ENCODE measurements around the gene ADGRA3. TPM values are rescaled to one million over a fixed set of nuclear protein-coding genes. Genes with fewer than 3 reads are reported as not detected.

Gene ADGRA3
- total RNA-seq, 1 donor from 2014 or later: 20.1 TPM

- Mint-ChIP-seq H3K27ac (ENCODE audit: unreplicated experiment) (no peak overlapping the region), H3K27me3 (ENCODE audit: unreplicated experiment) (no peaks in the 10 kb centered on the region), H3K9me3 (ENCODE audit: unreplicated experiment) (no peaks in the 10 kb centered on the region), H3K4me3 (ENCODE audit: unreplicated experiment) (no peak overlapping the region), H3K4me1 (ENCODE audit: unreplicated experiment) (peaks cover 9% of the 10 kb centered on the region), H3K36me3 (ENCODE audit: low read depth, unreplicated experiment) (no peaks in the 10 kb centered on the region)
- no peak for DNase-seq (ENCODE audit: low spot score)
- TF ChIP-seq CTCF (IDR thresholded peaks at IDR 0.05; ENCODE audit: unreplicated experiment): no peak
Observed at GRCh38 chr4:22457348-22457747, 58.5 kb downstream of the ADGRA3 start.

- no peak for DNase-seq (ENCODE audit: low spot score)
- H3K27ac Mint-ChIP-seq (ENCODE audit: unreplicated experiment): no peak overlapping the region
- H3K36me3 Mint-ChIP-seq (ENCODE audit: low read depth, unreplicated experiment): no peaks in the 10 kb centered on the region
- no peak for TF ChIP-seq CTCF (IDR thresholded peaks at IDR 0.05; ENCODE audit: unreplicated experiment)
- no peaks in the 10 kb centered on the region for H3K27me3 Mint-ChIP-seq (ENCODE audit: unreplicated experiment)
- H3K9me3 Mint-ChIP-seq (ENCODE audit: unreplicated experiment): no peaks in the 10 kb centered on the region
- H3K4me3 Mint-ChIP-seq (ENCODE audit: unreplicated experiment): no peak overlapping the region
- H3K4me1 Mint-ChIP-seq (ENCODE audit: unreplicated experiment): peaks cover 9% of the 10 kb centered on the region
Observed at GRCh38 chr4:22456291-22456690, 59.6 kb downstream of the ADGRA3 start.

GRCh38 chr4:22454955-22455354 is 60.9 kb downstream of the ADGRA3 start:
- no peak for TF ChIP-seq CTCF (IDR thresholded peaks at IDR 0.05; ENCODE audit: unreplicated experiment)
- H3K4me3 Mint-ChIP-seq (ENCODE audit: unreplicated experiment): no peak overlapping the region
- DNase-seq (ENCODE audit: low spot score): no peak
- H3K4me1 Mint-ChIP-seq (ENCODE audit: unreplicated experiment): peaks cover 3% of the 10 kb centered on the region
- H3K36me3 Mint-ChIP-seq (ENCODE audit: low read depth, unreplicated experiment): no peaks in the 10 kb centered on the region
- no peak overlapping the region for H3K27ac Mint-ChIP-seq (ENCODE audit: unreplicated experiment)
- no peaks in the 10 kb centered on the region for H3K9me3 Mint-ChIP-seq (ENCODE audit: unreplicated experiment)
- H3K27me3 Mint-ChIP-seq (ENCODE audit: unreplicated experiment): no peaks in the 10 kb centered on the region

DNA sequence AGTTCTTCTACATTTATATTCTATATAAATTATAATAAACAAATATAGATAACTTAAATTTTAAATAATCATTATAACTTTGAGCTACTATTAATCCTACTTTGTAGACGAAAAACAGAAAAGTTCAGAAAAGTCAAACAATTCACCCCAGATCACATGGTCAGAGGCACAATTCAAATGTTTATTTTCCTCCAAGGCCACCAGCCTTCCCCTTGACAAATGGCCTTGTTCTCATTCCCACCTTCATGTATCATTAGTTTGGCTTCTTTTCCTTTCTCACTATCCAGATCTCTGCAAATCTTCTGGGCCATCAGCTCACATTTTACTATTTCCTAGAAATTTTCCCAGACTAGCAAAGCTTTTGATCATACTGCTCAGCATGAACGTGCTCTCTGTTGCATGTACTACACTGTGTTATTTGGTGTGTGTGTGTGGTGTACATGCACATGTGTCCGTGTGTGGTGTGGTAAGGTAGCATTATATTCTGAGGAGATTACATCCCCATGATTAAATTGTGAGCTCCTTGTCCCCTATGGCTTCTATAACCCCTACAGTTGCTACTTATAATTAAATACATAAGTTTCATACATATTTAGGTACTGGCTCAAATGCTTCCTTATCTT is 61.5 kb downstream of the ADGRA3 start:
- Mint-ChIP-seq H3K4me3 (ENCODE audit: unreplicated experiment) (no peak overlapping the region), H3K27me3 (ENCODE audit: unreplicated experiment) (no peaks in the 10 kb centered on the region)
- DNase-seq (ENCODE audit: low spot score): no peak

More for the DNA sequence above, 61.5 kb downstream of the ADGRA3 start:
- Mint-ChIP-seq H3K36me3 (ENCODE audit: low read depth, unreplicated experiment) (no peaks in the 10 kb centered on the region), H3K4me1 (ENCODE audit: unreplicated experiment) (no peaks in the 10 kb centered on the region), H3K27ac (ENCODE audit: unreplicated experiment) (no peak overlapping the region), H3K9me3 (ENCODE audit: unreplicated experiment) (no peaks in the 10 kb centered on the region)
- TF ChIP-seq CTCF (IDR thresholded peaks at IDR 0.05; ENCODE audit: unreplicated experiment): no peak
